Neutrophil (primary cell): ENCODE results near the gene RAPGEF5.

ENCODE experiments used
- H3K27ac ChIP-seq: fragments of 200-600 bp; sonication (generic); 2 replicates; pipeline ENCODE4 v1.5.1; 2016; ENCODE audit warnings: mild to moderate bottlenecking, moderate library complexity
- H3K27me3 ChIP-seq: fragments of 200-600 bp; sonication (generic); 2 replicates; pipeline ENCODE4 v1.6.0; 2016; ENCODE audit warnings: mild to moderate bottlenecking
- H3K36me3 ChIP-seq: fragments of 200-600 bp; sonication (generic); 2 replicates; pipeline ENCODE4 v1.5.1; 2017
- H3K4me1 ChIP-seq, 2 experiments: fragments of 200-600 bp in 1 of 2; sonication (generic) in 1 of 2; 1 replicate in 1 of 2; 2 replicates in 1 of 2; pipeline versions ENCODE4 v1.5.1 to v1.6.1; 2013 to 2016; ENCODE audit warnings: low read depth in 1 of 2, low read length in 1 of 2, mild to moderate bottlenecking in 1 of 2, moderate library complexity in 1 of 2; ENCODE audit not compliant: control insufficient read depth in 1 of 2, insufficient read depth in 1 of 2
- H3K4me3 ChIP-seq, 2 experiments: fragments of 200-600 bp in 1 of 2; sonication (generic) in 1 of 2; 1 replicate in 1 of 2; 2 replicates in 1 of 2; pipeline ENCODE4 v1.5.1; 2013 to 2016; ENCODE audit warnings: low read depth in 1 of 2, low read length in 1 of 2, mild to moderate bottlenecking in 1 of 2, moderate library complexity in 1 of 2
- H3K9me3 ChIP-seq: fragments of 200-600 bp; sonication (generic); 2 replicates; pipeline ENCODE4 v1.5.1; 2016
- TF ChIP-seq, protein P1 (sequence below): fragments of 200-600 bp; sonication (generic); IDR thresholded peaks from 2 replicates; pipeline ENCODE4 v1.5.1; 2016; ENCODE audit warnings: antibody characterized with exemption

The RAPGEF5 gene

DNA sequence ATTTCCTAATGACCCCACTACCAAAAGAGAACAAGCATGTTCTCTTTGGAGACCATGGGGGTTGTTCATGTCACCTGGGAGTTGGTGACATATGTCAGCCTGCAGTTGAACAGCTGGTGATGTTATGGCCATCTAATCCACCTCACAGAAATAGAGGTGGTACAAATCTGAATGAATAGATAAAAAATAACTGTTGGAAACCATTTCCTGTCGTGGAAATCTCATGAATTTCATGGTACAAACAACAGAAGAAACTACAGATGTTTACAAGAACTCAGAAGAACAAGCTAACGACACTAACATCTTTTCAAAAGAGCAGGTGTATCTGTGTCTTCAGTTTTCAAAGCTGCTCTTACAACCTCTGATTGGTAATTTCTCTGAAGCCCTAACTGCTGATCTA lies 81.3 kb downstream of the RAPGEF5 start:
- H3K27me3 ChIP-seq = no peaks in the 10 kb centered on the region
- no peaks in the 10 kb centered on the region for H3K4me1 ChIP-seq
- no peaks in the 10 kb centered on the region for H3K36me3 ChIP-seq
- TF ChIP-seq, protein P1, sequence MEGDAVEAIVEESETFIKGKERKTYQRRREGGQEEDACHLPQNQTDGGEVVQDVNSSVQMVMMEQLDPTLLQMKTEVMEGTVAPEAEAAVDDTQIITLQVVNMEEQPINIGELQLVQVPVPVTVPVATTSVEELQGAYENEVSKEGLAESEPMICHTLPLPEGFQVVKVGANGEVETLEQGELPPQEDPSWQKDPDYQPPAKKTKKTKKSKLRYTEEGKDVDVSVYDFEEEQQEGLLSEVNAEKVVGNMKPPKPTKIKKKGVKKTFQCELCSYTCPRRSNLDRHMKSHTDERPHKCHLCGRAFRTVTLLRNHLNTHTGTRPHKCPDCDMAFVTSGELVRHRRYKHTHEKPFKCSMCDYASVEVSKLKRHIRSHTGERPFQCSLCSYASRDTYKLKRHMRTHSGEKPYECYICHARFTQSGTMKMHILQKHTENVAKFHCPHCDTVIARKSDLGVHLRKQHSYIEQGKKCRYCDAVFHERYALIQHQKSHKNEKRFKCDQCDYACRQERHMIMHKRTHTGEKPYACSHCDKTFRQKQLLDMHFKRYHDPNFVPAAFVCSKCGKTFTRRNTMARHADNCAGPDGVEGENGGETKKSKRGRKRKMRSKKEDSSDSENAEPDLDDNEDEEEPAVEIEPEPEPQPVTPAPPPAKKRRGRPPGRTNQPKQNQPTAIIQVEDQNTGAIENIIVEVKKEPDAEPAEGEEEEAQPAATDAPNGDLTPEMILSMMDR = no peak
- no peak overlapping the region for H3K27ac ChIP-seq
- no peaks in the 10 kb centered on the region for H3K9me3 ChIP-seq
- no peak overlapping the region for H3K4me3 ChIP-seq

DNA sequence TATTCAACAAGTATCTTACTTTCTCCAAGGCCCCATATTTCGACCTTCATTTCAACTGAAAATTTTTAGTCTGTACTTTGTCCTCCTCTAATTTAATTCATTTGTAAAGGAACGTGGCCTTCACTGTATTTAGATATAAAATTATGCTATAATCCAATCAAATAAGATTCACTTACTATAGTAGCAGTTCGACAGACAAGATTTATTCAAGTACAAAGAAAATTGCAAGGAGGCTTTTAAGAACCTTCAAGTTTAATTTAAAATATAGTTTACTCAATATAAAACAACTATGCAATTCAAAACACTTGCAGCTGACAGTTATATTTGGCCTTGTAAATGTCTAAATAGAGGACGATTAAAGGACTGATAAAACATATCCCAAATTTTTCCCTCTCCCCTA lies 85.6 kb downstream of the RAPGEF5 start:
- H3K27ac ChIP-seq = no peak overlapping the region
- no peaks in the 10 kb centered on the region for H3K27me3 ChIP-seq
- no peaks in the 10 kb centered on the region for H3K4me1 ChIP-seq
- TF ChIP-seq, protein P1 = no peak
- H3K36me3 ChIP-seq = no peaks in the 10 kb centered on the region
- no peak overlapping the region for H3K4me3 ChIP-seq
- no peaks in the 10 kb centered on the region for H3K9me3 ChIP-seq

DNA sequence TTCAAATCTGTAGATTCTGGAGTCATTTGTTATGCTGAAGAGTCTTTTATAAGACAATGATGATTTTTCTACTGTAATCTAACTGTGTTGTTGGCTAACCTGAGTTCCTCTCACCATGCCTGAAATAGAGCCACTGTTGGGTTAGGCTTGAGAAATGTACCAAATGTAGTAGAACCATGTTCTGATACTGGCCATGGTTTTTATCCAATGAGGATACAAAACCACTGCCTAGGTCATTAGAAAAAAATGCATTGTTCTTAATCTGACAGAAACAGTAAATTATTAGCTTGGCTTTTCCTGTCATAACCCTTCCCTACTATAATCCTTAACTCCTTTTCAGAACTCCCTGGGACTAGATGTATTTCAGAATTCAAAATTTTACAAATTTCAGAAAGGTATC lies 86.6 kb downstream of the RAPGEF5 start:
- no peak overlapping the region for H3K27ac ChIP-seq
- H3K4me3 ChIP-seq = no peak overlapping the region
- TF ChIP-seq, protein P1 = no peak
- no peaks in the 10 kb centered on the region for H3K36me3 ChIP-seq
- no peaks in the 10 kb centered on the region for H3K27me3 ChIP-seq
- no peaks in the 10 kb centered on the region for H3K9me3 ChIP-seq
- no peaks in the 10 kb centered on the region for H3K4me1 ChIP-seq

DNA sequence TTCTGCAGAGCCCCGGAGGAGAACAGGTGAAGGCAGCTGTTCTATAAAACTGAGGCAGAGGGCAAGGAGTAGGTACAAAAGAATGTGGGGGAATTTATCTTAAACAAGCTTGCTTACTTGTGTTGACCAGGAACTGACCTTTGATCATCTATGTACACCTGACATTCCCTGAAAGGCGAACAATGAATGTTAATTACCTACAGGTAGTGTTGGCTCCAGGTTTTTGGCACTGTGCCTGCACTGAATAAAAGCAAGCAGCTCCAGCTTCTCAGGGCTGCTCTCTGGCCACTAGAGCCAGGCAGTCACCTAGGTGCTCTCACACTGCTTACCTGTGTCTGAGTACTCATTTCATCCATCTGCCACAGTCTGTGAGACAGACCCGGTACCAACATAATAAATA lies 87.0 kb downstream of the RAPGEF5 start:
- TF ChIP-seq, protein P1 = no peak
- Histone ChIP-seq H3K27ac (no peak overlapping the region), H3K27me3 (no peaks in the 10 kb centered on the region), H3K36me3 (no peaks in the 10 kb centered on the region), H3K4me1 (no peaks in the 10 kb centered on the region), H3K9me3 (no peaks in the 10 kb centered on the region), H3K4me3 (no peak overlapping the region)

DNA sequence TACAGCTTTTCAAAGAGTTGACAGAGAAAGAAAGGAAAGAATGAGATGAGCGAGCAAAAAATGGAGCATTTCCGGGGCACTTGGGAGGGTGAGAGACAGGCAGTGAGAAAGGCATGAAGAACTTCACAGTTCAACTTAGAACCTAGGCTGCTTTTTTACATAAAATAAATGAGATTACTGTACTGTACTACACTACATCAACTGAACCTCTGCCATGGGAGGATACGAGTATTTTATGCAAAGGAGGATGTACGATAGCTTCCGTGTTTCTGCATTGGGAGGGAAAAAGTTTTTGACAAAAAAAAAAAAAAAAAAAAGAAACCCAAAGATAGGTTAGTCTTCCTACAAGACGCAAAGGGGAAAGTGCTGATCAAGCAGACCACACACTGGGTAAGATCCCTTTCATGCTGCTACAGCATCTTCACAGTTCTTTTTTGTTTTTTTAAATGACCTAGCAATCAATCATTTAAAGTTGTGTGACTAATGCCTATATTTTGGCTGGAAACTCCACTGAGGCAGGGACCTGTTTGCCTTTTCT lies 88.0 kb downstream of the RAPGEF5 start:
- no peaks in the 10 kb centered on the region for H3K4me1 ChIP-seq
- no peak overlapping the region for H3K27ac ChIP-seq
- no peaks in the 10 kb centered on the region for H3K9me3 ChIP-seq
- H3K36me3 ChIP-seq = no peaks in the 10 kb centered on the region
- H3K4me3 ChIP-seq = no peak overlapping the region
- TF ChIP-seq, protein P1 = no peak
- no peaks in the 10 kb centered on the region for H3K27me3 ChIP-seq
